GM12878 (cell line): Measurements from ENCODE around the gene TEN1.

Experiments
- CTCF ChIP-seq, 3 experiments: IDR thresholded peaks in 2 of 3; conservative IDR thresholded peaks in 1 of 3; 2 replicates each; pipeline ENCODE4 v1.5.1; 2011; ENCODE audit warnings: low read depth in 3 of 3, low read length in 3 of 3, mild to moderate bottlenecking in 3 of 3, control low read depth in 2 of 3, moderate library complexity in 2 of 3, inconsistent platforms in 1 of 3, mixed read lengths in 1 of 3; ENCODE audit not compliant: control insufficient read depth in 2 of 3, insufficient read depth in 1 of 3; ENCODE audit errors: extremely low read depth in 1 of 3
- EZH2 ChIP-seq: IDR thresholded peaks from 2 replicates; pipeline ENCODE4 v1.6.1; 2012; ENCODE audit warnings: low read depth, mild to moderate bottlenecking, control low read depth, inconsistent platforms, low read length, borderline replicate concordance; ENCODE audit not compliant: control insufficient read depth
- FOXK2 ChIP-seq: fragments of 450-650 bp; IDR thresholded peaks from 2 replicates; pipeline ENCODE4 v1.6.1; 2017; ENCODE audit warnings: mild to moderate bottlenecking, moderate library complexity
- NBN ChIP-seq: fragments of 450-650 bp; IDR thresholded peaks from 2 replicates; pipeline ENCODE4 v1.6.1; 2016
- NR2C2 ChIP-seq: IDR thresholded peaks from 2 replicates; pipeline ENCODE4 v1.6.1; 2011; ENCODE audit warnings: borderline replicate concordance, low read depth; ENCODE audit not compliant: control insufficient read depth, insufficient read length
- POLR2A ChIP-seq: IDR thresholded peaks from 2 replicates; pipeline ENCODE4 v1.6.1; 2011; ENCODE audit warnings: low read depth, mild to moderate bottlenecking, low read length
- POLR2AphosphoS5 ChIP-seq: IDR thresholded peaks from 2 replicates; pipeline ENCODE4 v1.6.1; 2011; ENCODE audit warnings: mild to moderate bottlenecking, low read length, inconsistent platforms
- RFX5 ChIP-seq: IDR thresholded peaks from 2 replicates; pipeline ENCODE4 v1.6.1; 2011; ENCODE audit warnings: low read depth, low read length, improper control_type of control experiment
- TAF1 ChIP-seq: IDR thresholded peaks from 2 replicates; pipeline ENCODE4 v1.6.1; 2011; ENCODE audit warnings: mild to moderate bottlenecking, low read depth, low read length, borderline replicate concordance
- USF1 ChIP-seq: IDR thresholded peaks from 2 replicates; pipeline ENCODE4 v1.6.1; 2011; ENCODE audit warnings: borderline replicate concordance, low read depth, mild to moderate bottlenecking, moderate library complexity, mixed read lengths, low read length; ENCODE audit not compliant: insufficient read depth; ENCODE audit errors: extremely low read length
- USF2 ChIP-seq: IDR thresholded peaks from 2 replicates; pipeline ENCODE4 v1.6.1; 2011; ENCODE audit warnings: low read depth, low read length, improper control_type of control experiment, borderline replicate concordance
- YY1 ChIP-seq: IDR thresholded peaks from 2 replicates; pipeline ENCODE4 v1.6.1; 2011; ENCODE audit warnings: low read depth, mild to moderate bottlenecking, low read length

- TF ChIP-seq FOXK2 (no peak), CTCF (IDR thresholded peaks at IDR 0.05 in 2 of 3, conservative IDR thresholded peaks at IDR 0.05 in 1 of 3; ENCODE audit: control insufficient read depth in 2 of 3, extremely low read depth in 1 of 3, insufficient read depth in 1 of 3, low read depth in 3 of 3, low read length in 3 of 3) (no peak), POLR2AphosphoS5 (no peak), TAF1 (no peak), YY1 (no peak), NR2C2 (no peak), RFX5 (no peak), EZH2 (no peak), POLR2A (no peak), NBN (no peak), USF1 (no peak), USF2 (no peak)
Observed at GRCh38 chr17:76009969-76010661, 31.1 kb downstream of the TEN1 start.
